Epithelial cell of esophagus (primary cell): ENCODE data around the gene GRAMD4.

Experiments
- DNase-seq: peaks from one replicate; pipeline ENCODE4 v3.0.0; 2010; ENCODE audit warnings: low read depth
- H3K4me3 ChIP-seq: 2 replicates; pipeline ENCODE4 v1.5.1; 2011; ENCODE audit warnings: mild to moderate bottlenecking, low read length, control low read depth
- TF ChIP-seq, protein P1 (sequence below): IDR thresholded peaks from 2 replicates; pipeline ENCODE4 v1.5.1; 2011; ENCODE audit warnings: low read depth, mild to moderate bottlenecking, low read length, control low read depth, inconsistent platforms; ENCODE audit not compliant: insufficient read depth; ENCODE audit errors: missing control alignments

GRAMD4 gene

DNA sequence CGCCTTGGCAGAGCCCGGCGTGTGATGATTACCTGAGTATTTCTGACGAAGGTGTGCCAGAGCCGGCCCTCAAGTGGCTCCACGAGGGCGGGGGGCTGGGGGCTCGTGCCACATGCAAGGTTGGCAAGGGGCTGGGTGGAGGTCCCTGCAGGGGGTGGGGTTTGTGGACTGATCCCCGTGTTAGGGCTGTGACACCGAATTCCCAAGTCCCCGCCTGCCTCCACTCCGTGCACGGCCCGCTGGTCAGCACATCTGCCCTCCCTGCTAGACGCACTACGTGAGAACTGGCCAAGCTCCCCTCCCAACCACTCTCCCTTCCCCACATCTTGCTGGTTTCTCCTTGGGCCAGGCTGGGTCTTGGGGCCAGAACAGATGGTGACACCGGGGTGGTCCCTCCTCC, 34.2 kb downstream of the GRAMD4 start:
- H3K4me3 ChIP-seq = no peak overlapping the region
- DNase-seq = no peak
- TF ChIP-seq, protein P1, sequence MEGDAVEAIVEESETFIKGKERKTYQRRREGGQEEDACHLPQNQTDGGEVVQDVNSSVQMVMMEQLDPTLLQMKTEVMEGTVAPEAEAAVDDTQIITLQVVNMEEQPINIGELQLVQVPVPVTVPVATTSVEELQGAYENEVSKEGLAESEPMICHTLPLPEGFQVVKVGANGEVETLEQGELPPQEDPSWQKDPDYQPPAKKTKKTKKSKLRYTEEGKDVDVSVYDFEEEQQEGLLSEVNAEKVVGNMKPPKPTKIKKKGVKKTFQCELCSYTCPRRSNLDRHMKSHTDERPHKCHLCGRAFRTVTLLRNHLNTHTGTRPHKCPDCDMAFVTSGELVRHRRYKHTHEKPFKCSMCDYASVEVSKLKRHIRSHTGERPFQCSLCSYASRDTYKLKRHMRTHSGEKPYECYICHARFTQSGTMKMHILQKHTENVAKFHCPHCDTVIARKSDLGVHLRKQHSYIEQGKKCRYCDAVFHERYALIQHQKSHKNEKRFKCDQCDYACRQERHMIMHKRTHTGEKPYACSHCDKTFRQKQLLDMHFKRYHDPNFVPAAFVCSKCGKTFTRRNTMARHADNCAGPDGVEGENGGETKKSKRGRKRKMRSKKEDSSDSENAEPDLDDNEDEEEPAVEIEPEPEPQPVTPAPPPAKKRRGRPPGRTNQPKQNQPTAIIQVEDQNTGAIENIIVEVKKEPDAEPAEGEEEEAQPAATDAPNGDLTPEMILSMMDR = no peak

DNA sequence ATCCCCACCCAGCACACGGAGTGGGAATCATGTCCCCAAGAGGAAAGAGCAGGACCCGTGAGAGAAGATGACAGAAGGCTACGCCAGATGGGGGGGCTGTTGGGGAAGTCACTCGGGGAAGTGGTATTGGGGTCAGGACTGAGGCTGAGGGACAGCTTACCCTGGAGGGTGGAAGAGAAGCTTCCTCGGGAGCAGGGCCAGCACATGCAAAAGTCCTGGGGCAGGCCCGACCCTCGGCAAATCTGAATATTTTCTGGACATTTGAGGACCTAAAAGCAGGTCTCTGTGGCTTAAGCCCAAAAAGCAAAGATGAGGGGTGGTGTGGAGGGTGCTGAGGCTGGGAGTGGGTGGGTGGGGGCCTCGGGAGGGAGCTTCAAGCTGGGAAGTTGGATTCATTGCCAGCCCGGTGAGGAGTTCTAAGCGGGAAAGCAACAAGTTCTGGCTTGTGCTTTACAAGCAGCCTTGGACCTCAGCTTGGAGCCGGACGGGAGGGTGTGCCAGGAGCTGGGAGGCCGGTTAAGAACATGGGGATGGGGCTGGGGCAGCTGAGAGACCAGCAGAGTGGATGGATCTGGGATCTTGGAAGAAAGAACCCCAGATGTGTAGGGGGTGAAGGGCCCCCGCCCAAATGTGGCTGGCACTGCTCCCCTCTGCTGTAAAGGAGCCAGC, 34.9 kb downstream of the GRAMD4 start:
- TF ChIP-seq, protein P1 = no peak
- DNase-seq = peak; percentile 69
- no peak overlapping the region for H3K4me3 ChIP-seq

DNA sequence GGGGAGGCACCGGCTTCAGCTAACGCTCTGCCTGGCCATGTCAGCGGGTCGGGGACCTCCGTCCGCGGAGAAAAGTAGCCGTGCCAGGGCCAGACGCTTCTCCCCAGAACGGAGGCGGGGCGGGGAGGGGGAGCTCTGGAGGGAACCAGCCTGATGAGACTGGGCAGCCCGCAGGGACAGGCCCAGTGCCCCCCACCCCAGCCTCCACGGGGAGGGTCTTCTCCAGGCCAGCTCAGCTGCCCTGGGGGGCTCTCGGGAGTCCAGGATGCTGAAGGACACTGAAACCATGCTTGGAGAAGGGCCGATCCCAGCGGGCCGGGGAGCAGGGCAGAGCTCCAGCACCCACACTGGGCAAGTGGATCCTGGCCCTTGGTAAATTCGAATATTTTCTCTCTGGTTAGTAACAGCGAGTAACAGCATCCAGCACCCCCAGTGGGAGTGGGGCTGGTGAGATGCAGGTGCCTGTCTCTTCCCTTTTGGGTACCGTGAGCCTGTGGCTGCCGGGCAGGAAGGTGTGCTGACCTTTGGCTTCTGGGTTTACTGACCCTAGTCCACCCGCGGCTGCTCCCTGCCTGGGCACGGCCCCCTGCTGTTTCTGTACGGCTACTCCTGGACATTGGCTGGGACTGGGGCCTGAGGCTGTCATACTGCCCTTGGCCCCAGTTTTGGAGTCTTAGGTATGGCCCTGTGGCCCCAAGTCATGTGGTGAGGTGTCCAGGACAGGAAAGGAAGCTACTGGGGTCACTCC, 35.8 kb downstream of the GRAMD4 start:
- TF ChIP-seq, protein P1 = no peak
- no peak overlapping the region for H3K4me3 ChIP-seq
- DNase-seq = no peak

DNA sequence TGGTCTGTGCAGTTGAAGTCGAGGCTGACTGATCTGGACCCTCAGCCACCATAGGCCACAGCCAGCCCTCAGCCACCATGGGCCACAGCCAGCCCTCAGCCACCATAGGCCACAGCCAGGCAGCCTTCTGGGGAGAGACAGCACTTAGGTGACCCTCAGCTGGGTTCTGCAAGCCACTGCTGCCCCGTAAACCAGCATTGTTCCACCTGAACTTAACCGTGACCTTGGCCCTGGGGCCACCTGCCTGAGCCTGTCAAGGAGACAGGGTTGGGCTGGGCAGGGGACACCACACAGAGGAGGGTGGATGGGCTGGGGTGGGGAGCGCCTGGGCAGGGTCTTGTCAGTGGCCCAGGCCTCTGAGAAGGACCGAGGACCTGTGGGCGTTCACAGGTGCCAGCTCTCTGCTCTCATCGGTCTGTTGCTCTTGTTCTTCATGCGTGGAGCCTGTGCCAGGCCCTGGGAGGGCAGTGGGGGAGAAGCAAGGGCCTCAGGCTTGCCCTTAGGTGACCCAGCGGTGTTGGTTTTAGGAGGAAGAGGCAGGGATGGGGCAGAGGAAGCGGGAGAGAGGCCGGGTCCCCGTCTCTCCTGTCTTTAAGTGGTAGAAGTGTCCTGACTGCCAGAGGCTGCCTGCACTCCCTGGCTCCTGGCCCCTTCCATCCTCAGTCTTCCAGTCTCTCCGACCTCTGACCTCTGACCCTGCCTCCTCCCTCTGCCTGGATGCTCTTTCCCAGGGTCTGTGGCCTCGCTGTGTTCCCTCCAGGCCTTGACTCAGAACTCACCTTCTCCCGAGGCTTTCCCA, 36.9 kb downstream of the GRAMD4 start:
- H3K4me3 ChIP-seq = no peak overlapping the region
- TF ChIP-seq, protein P1 = no peak
- no peak for DNase-seq

DNA sequence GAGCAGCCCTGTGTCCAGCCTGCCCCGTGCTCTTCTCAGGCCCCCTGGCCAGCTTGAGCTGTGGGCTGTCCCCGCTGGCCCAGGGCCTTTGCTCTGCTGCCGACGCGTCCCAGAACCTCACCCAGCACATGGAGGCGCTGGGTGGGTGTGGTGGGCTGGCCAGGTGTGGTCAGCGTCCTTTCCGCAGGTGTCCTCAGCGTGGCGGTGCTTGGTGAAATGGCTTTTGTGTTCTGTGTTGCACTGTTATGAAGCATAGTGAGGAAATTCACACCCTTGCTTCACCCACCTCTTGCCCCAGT, 37.4 kb downstream of the GRAMD4 start:
- no peak for DNase-seq
- TF ChIP-seq, protein P1 = no peak
- no peak overlapping the region for H3K4me3 ChIP-seq

DNA sequence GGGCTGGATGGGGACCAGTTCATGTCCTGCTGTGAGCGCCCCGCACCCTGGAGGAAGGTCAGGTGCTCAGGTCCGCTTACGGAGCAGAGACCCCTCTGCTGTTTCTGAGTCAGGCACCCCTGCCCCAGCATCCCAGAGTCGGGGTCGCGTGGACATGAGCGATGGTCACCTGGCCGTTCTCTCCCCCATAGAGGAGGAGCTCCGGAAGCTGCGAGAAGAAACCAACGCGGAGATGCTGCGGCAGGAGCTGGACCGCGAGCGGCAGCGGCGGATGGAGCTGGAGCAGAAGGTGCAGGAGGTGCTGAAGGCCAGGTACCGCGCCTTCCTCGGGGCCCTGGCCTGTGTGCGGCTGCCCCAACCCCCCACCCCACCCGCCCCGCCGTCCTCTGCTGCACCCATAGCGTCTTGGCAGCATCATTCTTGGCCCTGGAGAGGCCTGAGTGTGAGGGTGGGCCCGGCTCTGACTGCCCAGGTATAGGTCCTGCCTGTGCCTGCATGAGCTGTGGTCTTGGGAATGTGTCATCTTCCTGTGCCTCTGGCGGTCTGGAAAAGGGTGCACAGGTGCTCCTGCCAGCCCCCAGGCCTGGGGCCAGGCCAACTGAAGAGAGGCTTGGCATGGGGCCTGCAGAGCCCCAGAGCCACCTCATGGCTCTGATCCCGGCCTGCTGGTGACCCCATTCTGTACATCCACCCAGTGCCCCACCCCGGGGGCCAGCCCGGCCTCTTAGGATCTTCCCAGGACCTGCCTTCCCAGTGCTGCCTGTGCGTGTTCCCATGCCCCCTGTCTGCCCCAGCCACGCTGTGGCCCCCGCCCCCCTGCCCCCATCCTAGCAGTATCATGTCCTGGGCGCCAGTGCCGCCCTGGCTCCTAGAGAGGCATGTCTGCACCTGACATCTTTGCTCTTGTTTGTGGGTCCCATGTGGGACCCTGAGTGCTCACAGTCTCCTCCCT, 38.1 kb downstream of the GRAMD4 start:
- DNase-seq = peak; percentile 87
- TF ChIP-seq, protein P1 = no peak
- H3K4me3 ChIP-seq = no peak overlapping the region
